ENCODE data around the gene PEAK3. TPM values are rescaled to one million over a fixed set of nuclear protein-coding genes. Genes with fewer than 3 reads are reported as not detected.

Gene PEAK3
- total RNA-seq, 1 donor from 2014 or later = 0.77 TPM

DNA sequence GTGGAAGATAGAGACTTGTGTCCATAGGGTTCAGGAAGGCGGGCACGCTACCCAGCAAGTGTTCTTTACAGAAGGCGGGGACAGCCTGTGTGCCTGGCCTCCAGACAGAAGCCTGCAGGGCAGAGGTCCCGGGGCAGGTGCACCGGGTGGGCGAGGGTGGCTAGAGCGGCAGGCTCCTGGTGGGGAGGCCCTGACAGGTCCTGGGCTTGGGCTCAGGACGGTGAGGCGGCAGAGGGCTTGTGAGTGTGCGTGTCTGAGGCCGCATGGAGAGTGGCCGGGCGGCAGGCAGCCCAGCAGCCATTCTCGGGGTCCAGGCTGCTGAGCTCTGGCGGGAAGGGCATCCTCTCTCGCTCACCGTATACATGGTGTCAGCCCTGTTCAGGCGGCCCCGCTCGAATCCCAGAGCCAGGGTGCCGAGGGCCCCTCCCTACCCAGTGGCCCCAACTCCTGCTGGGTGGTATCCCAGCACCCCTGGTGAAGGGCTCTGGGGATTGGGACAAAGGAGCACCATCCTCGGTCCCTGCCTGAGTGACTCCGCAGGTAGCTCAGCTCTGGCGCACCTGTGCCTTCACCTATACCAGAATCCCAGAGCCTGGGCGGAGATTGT, 35.9 kb downstream of the PEAK3 start:
- intact Hi-C loops (cut with micrococcal nuclease) = no loop called here
- Histone ChIP-seq H3K9me3 (replicated peaks) (no peaks in the 10 kb centered on the region), H3K27me3 (ENCODE audit: low read depth) (peaks cover 22% of the 10 kb centered on the region), H3K4me3 (no peak overlapping the region), H3K36me3 (peaks cover 54% of the 10 kb centered on the region), H3K27ac (replicated peaks) (no peak overlapping the region), H3K4me1 (peaks cover 56% of the 10 kb centered on the region)
- TF ChIP-seq, protein P1, sequence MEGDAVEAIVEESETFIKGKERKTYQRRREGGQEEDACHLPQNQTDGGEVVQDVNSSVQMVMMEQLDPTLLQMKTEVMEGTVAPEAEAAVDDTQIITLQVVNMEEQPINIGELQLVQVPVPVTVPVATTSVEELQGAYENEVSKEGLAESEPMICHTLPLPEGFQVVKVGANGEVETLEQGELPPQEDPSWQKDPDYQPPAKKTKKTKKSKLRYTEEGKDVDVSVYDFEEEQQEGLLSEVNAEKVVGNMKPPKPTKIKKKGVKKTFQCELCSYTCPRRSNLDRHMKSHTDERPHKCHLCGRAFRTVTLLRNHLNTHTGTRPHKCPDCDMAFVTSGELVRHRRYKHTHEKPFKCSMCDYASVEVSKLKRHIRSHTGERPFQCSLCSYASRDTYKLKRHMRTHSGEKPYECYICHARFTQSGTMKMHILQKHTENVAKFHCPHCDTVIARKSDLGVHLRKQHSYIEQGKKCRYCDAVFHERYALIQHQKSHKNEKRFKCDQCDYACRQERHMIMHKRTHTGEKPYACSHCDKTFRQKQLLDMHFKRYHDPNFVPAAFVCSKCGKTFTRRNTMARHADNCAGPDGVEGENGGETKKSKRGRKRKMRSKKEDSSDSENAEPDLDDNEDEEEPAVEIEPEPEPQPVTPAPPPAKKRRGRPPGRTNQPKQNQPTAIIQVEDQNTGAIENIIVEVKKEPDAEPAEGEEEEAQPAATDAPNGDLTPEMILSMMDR (IDR thresholded peaks at IDR 0.05; ENCODE audit: borderline replicate concordance) = no peak
- DNase-seq = no peak

DNA sequence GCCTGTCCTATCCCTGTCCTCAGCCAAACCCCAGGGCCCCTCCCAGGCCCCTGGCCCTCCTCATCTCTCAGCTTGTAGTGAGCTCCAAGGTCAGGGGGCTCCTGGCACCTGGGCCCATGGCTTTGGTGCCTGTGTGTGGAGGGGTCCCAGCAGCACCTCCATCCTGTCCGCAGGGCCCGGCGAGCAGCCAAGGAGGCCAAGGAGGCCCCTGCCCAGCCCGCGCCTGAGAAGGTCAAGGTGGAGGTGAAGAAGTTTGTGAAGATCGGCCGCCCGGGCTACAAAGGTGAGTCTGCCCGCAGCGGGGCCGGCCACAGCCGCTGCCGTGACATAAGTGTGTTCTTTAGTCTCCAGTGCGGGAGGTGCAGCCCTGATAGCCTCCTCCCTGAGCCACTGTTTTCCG, 36.7 kb downstream of the PEAK3 start:
- H3K27me3 ChIP-seq (ENCODE audit: low read depth) = peaks cover 14% of the 10 kb centered on the region
- TF ChIP-seq, protein P1 (IDR thresholded peaks at IDR 0.05; ENCODE audit: borderline replicate concordance) = no peak
- H3K27ac ChIP-seq (replicated peaks) = no peak overlapping the region
- H3K4me1 ChIP-seq = peaks cover 56% of the 10 kb centered on the region
- intact Hi-C loops (cut with micrococcal nuclease) = no loop called here
- no peak overlapping the region for H3K4me3 ChIP-seq
- H3K9me3 ChIP-seq (replicated peaks) = no peaks in the 10 kb centered on the region
- no peak for DNase-seq
- peaks cover 54% of the 10 kb centered on the region for H3K36me3 ChIP-seq

- Histone ChIP-seq H3K27ac (replicated peaks) (no peak overlapping the region), H3K4me1 (peaks cover 59% of the 10 kb centered on the region), H3K27me3 (ENCODE audit: low read depth) (peaks cover 6% of the 10 kb centered on the region), H3K36me3 (peaks cover 54% of the 10 kb centered on the region), H3K4me3 (no peak overlapping the region), H3K9me3 (replicated peaks) (no peaks in the 10 kb centered on the region)
- TF ChIP-seq, protein P1 (IDR thresholded peaks at IDR 0.05; ENCODE audit: borderline replicate concordance) = no peak
- intact Hi-C loops (cut with micrococcal nuclease) = no loop called here
- DNase-seq = no peak
Observed at GRCh38 chr19:2244486-2244885, 37.5 kb downstream of the PEAK3 start.

- intact Hi-C loops (cut with micrococcal nuclease) = no loop called here
- H3K9me3 ChIP-seq (replicated peaks) = no peaks in the 10 kb centered on the region
- no peak overlapping the region for H3K4me3 ChIP-seq
- H3K4me1 ChIP-seq = peaks cover 63% of the 10 kb centered on the region
- H3K36me3 ChIP-seq = peaks cover 54% of the 10 kb centered on the region
- H3K27me3 ChIP-seq (ENCODE audit: low read depth) = peaks cover 2% of the 10 kb centered on the region
- TF ChIP-seq, protein P1 (IDR thresholded peaks at IDR 0.05; ENCODE audit: borderline replicate concordance) = no peak
- H3K27ac ChIP-seq (replicated peaks) = no peak overlapping the region
- DNase-seq = no peak
Observed at GRCh38 chr19:2244125-2244411, 37.9 kb downstream of the PEAK3 start.

DNA sequence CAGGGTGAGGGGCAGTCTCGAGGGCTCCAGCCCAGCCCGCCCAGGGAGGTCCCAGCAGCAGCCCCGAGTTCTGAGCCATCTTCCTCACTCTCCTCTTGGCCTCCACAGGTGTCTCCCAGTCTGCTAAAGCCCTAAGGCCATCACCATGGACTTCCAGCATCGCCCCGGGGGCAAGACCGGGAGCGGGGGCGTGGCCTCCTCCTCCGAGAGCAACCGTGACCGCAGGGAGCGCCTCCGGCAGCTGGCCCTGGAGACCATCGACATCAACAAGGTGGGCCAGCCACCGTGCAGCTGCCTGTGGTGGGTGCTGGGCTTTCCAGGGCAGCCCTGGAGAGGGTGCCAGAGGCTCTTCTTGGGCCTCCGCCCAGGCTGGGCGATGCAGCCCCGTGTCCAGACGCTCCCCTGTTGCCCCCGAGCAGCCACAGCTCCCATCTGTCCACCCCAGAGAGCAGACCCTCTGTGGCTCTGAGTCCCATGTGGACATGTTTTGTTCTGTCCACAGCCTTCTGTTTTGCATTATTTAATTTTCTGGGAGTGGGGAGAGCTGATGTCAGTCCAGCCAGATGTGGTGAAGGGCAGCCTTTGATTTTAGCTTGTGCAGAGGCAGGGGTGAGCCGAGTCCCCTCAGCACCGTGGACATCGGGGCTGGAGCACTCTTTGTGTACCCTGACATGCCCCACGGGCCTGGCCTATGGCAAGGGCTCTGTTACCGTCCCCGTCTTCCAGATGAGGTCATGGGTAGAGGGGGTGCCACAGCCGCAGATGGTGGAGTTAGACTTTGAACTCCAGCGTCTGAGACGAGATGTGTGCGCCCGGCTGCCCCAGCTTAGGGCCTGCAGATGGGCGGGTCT, 38.5 kb downstream of the PEAK3 start:
- Histone ChIP-seq H3K4me1 (peaks cover 69% of the 10 kb centered on the region), H3K4me3 (no peak overlapping the region), H3K27ac (replicated peaks) (no peak overlapping the region), H3K27me3 (ENCODE audit: low read depth) (no peaks in the 10 kb centered on the region), H3K36me3 (peaks cover 54% of the 10 kb centered on the region), H3K9me3 (replicated peaks) (no peaks in the 10 kb centered on the region)
- TF ChIP-seq, protein P1 (IDR thresholded peaks at IDR 0.05; ENCODE audit: borderline replicate concordance) = no peak
- no peak for DNase-seq
- intact Hi-C loops (cut with micrococcal nuclease) = no loop called here

Measured in left ventricle myocardium inferior (tissue), 1 donor.